K562 (cell line): Measurements from ENCODE around the gene FOXL3. TPM values are rescaled to one million over a fixed set of nuclear protein-coding genes. Genes with fewer than 3 reads are reported as not detected.

Experiments
- ATAC-seq: fragments of 200-7000 bp; cut with Tn5 transposase; 3 replicates; pipeline ENCODE4 v1.9.1; 2020; ENCODE audit warnings: moderate library complexity
- BruUV-seq: library from RNA; stranded (reverse); fragments of 400-500 nt; replicated peaks from 2 replicates; lab custom pipeline; 2021; lab: Mats Ljungman, UMichigan
- CTCF ChIA-PET: fragments of 300-600 bp; formaldehyde crosslinking; extraction: SDS; loops from one replicate; lab custom pipeline; 2021; ENCODE audit warnings: low intra/inter-chr PET ratio; lab: Yijun Ruan, JAX
- POLR2A ChIA-PET: fragments of 300-600, 350-650 bp; sonication (Branson Sonifier 250); formaldehyde crosslinking; extraction: SDS; loops from one replicate; lab custom pipeline; 2021; ENCODE audit warnings: antibody characterized with exemption, inconsistent platforms; lab: Yijun Ruan, JAX
- DNase-seq, 4 experiments: peaks; one replicate each; pipeline versions ENCODE4 v3.0.0 to v3.0.0-alpha.2; 2011 to 2018; ENCODE audit warnings: low spot score in 3 of 4, mixed read lengths in 3 of 4; ENCODE audit errors: extremely low read depth in 1 of 4
- FAIRE-seq: peaks from 2 replicates; lab custom pipeline; 2011; peaks lifted over from hg19 to GRCh38; lab: Jason Lieb, UNC
- H2AFZ ChIP-seq: 2 replicates; pipeline ENCODE4 v1.6.0; 2011; ENCODE audit warnings: low read depth, low read length, control low read depth, inconsistent platforms
- H3K27ac ChIP-seq: fragments of 200-600 bp; 3 replicates; pipeline ENCODE4 v1.8.0; 2011; ENCODE audit warnings: low read depth, mild to moderate bottlenecking, control low read depth, inconsistent platforms, low read length, moderate library complexity, mixed read lengths; ENCODE audit errors: extremely low read depth
- H3K27me3 ChIP-seq, 2 experiments: fragments of 300-600 bp in 1 of 2; 2 replicates in 1 of 2; 3 replicates in 1 of 2; pipeline versions ENCODE4 v1.6.0 to v1.8.0; 2011; ENCODE audit warnings: inconsistent platforms in 2 of 2, low read length in 2 of 2, mild to moderate bottlenecking in 1 of 2, mixed read lengths in 1 of 2, moderate library complexity in 1 of 2; ENCODE audit not compliant: control insufficient read depth in 2 of 2, insufficient read depth in 2 of 2
- H3K36me3 ChIP-seq: fragments of 300-600 bp; 3 replicates; pipeline ENCODE4 v1.8.0; 2011; ENCODE audit warnings: mild to moderate bottlenecking, low read length, inconsistent platforms; ENCODE audit not compliant: control insufficient read depth, insufficient read depth
- H3K4me1 ChIP-seq, 2 experiments: fragments of 200-600 bp in 1 of 2; replicated peaks in 1 of 2; 2 replicates in 1 of 2; 3 replicates in 1 of 2; pipeline versions ENCODE4 v1.5.1 to v1.8.0; 2011; ENCODE audit warnings: inconsistent platforms in 2 of 2, low read length in 2 of 2, mild to moderate bottlenecking in 1 of 2, mixed read lengths in 1 of 2, moderate library complexity in 1 of 2; ENCODE audit not compliant: control insufficient read depth in 2 of 2, insufficient read depth in 2 of 2
- H3K4me2 ChIP-seq: 2 replicates; pipeline ENCODE4 v1.6.1; 2011; ENCODE audit warnings: low read length, control low read depth, inconsistent platforms, mixed read lengths; ENCODE audit not compliant: insufficient read depth
- H3K4me3 ChIP-seq: fragments of 200-600 bp; sonication (generic), shearing (Covaris generic); 2 replicates; pipeline ENCODE4 v1.5.1; 2016; ENCODE audit warnings: control low read depth, inconsistent platforms
- H3K79me2 ChIP-seq: fragments of 200-600 bp; 3 replicates; pipeline ENCODE4 v1.8.0; 2011; ENCODE audit warnings: low read length, inconsistent platforms; ENCODE audit not compliant: control insufficient read depth, insufficient read depth
- H3K9ac ChIP-seq, 2 experiments: 2 replicates each; pipeline versions ENCODE4 v1.6.0 to v1.6.1; 2011; ENCODE audit warnings: low read depth in 2 of 2, low read length in 2 of 2, control low read depth in 1 of 2, inconsistent platforms in 1 of 2, mild to moderate bottlenecking in 1 of 2, mixed read lengths in 1 of 2; ENCODE audit not compliant: insufficient read depth in 1 of 2
- H3K9me1 ChIP-seq: one replicate; pipeline ENCODE4 v1.6.0; 2011; ENCODE audit warnings: inconsistent platforms, mild to moderate bottlenecking, low read length, moderate library complexity; ENCODE audit not compliant: control insufficient read depth, insufficient read depth
- H3K9me3 ChIP-seq: replicated peaks from 2 replicates; pipeline ENCODE4 v1.5.1; 2011; ENCODE audit warnings: low read depth, low read length, inconsistent platforms; ENCODE audit not compliant: control insufficient read depth, insufficient read depth
- H4K20me1 ChIP-seq: replicated peaks from 2 replicates; pipeline ENCODE4 v1.6.1; 2011; ENCODE audit warnings: low read length, inconsistent platforms, mixed read lengths; ENCODE audit not compliant: control insufficient read depth, insufficient read depth
- C11orf30 ChIP-seq: fragments of 450-650 bp; IDR thresholded peaks from 2 replicates; pipeline ENCODE4 v1.6.1; 2016; ENCODE audit warnings: low read depth, mild to moderate bottlenecking
- ELF1 ChIP-seq: fragments of 200-800 bp; sonication (Bioruptor generic); IDR thresholded peaks from 2 replicates; pipeline ENCODE4 v1.6.1; 2016; ENCODE audit warnings: missing genetic modification characterization, missing compliant biosample characterization
- FOXK2 ChIP-seq, 2 experiments: fragments of 450-650 bp; IDR thresholded peaks in 1 of 2; conservative IDR thresholded peaks in 1 of 2; 2 replicates each; pipeline ENCODE4 v1.6.1; 2016; ENCODE audit warnings: low read depth in 2 of 2, mild to moderate bottlenecking in 1 of 2
- HDAC8 ChIP-seq: fragments of 450-650 bp; IDR thresholded peaks from 2 replicates; pipeline ENCODE4 v1.6.1; 2016; ENCODE audit warnings: mild to moderate bottlenecking, missing genetic modification characterization, moderate library complexity, missing compliant biosample characterization
- MEIS2 ChIP-seq: fragments of 450-650 bp; IDR thresholded peaks from 2 replicates; pipeline ENCODE4 v1.6.1; 2014; ENCODE audit warnings: mild to moderate bottlenecking; ENCODE audit not compliant: partially characterized antibody
- ZNF589 ChIP-seq: fragments of 200-800 bp; sonication (Bioruptor generic); IDR thresholded peaks from 2 replicates; pipeline ENCODE4 v1.6.1; 2016; ENCODE audit warnings: low read depth, missing genetic modification characterization, missing compliant biosample characterization
- ZNF668 ChIP-seq: fragments of 250-450 bp; sonication (Bioruptor Pico); IDR thresholded peaks from 2 replicates; pipeline ENCODE4 v1.8.0; 2022; ENCODE audit warnings: mild to moderate bottlenecking, inconsistent platforms
- WGBS: fragments of 100-300 bp; shearing (Covaris generic); methylation state at CpG from one replicate; pipeline ENCODE4 v1.1.6; 2016; ENCODE audit warnings: low coverage, mixed read lengths; ENCODE audit not compliant: insufficient coverage; ENCODE audit errors: missing lambda C conversion rate; 5-methylcytosine and 5-hydroxymethylcytosine counted together
- in situ Hi-C: fragments of 300-500 bp; cut with MboI; formaldehyde crosslinking; loops from 4 replicates; pipeline ENCODE4 v1.15.0; 2018; ENCODE audit warnings: inconsistent platforms, mixed read lengths
- intact Hi-C: fragments of 100-400 bp; cut with micrococcal nuclease; formaldehyde crosslinking; loops from 2 replicates; pipeline ENCODE4 v1.14.2; 2022
- polyA plus RNA-seq, 8 experiments: library from polyadenylated mRNA; depleted of rRNA in 4 of 8; stranded (reverse) in 5 of 8; unstranded in 3 of 8; fragments of >200 nt; fragmentation: Nextera tagmentation in 2 of 8; fragmentation: Illumina TruSeq in 1 of 8; extraction: Ambion mirVana in 2 of 8; extraction: Trizol in 1 of 8; gene quantifications; 2 replicates each; pipeline versions ENCODE4 v1.2.1 to v1.2.3, GENCODE V29; 2011 to 2014; ENCODE audit warnings: inconsistent platforms in 1 of 8, missing spikeins in 1 of 8
- total RNA-seq, 7 experiments: library from RNA; depleted of rRNA in 6 of 7; stranded (reverse); fragments of >200 nt in 6 of 7; fragmentation: Illumina TruSeq in 2 of 7; extraction: Trizol in 2 of 7; gene quantifications; 2 replicates each; pipeline versions ENCODE4 v1.2.1 to v1.2.3, GENCODE V29; 2011 to 2021; ENCODE audit warnings: low replicate concordance in 1 of 7
- TF ChIP-seq, protein P1 (sequence below): fragments of 450-650 bp; IDR thresholded peaks from 2 replicates; pipeline ENCODE4 v1.6.1; 2014; ENCODE audit warnings: low read depth, mild to moderate bottlenecking, moderate library complexity, borderline replicate concordance
- TF ChIP-seq, protein P2 (sequence below): sonication (generic); formaldehyde crosslinking; IDR thresholded peaks from 2 replicates; pipeline ENCODE4 v1.8.0; 2023; ENCODE audit warnings: mild to moderate bottlenecking, missing genetic modification reagents

FOXL3 gene
- total and polyA plus RNA-seq, 9 of the 15 experiments (the other 6 are each of a cell fraction or from before 2014, with no cell fraction given): not detected

DNA sequence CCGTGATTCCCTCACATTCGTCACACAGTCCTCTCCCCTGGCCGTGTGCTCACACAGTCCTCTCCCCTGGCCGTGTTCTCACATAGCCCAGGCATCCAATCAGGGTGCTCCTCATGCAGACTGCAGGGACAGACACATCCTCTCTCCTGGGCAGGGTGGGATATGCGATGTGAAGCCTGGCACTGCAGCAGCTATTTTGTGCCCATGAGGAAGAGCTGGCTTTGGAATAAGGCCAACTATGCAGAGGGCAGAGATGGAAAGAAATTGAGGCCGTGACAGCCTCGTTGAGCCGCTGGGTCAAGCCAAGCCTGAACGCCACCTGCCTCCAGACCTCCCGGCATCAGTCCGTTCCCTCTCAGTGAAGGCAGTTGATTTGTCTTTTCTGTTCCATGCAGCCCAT is 35.8 kb downstream of the FOXL3 start (continued):
- TF ChIP-seq, protein P1, sequence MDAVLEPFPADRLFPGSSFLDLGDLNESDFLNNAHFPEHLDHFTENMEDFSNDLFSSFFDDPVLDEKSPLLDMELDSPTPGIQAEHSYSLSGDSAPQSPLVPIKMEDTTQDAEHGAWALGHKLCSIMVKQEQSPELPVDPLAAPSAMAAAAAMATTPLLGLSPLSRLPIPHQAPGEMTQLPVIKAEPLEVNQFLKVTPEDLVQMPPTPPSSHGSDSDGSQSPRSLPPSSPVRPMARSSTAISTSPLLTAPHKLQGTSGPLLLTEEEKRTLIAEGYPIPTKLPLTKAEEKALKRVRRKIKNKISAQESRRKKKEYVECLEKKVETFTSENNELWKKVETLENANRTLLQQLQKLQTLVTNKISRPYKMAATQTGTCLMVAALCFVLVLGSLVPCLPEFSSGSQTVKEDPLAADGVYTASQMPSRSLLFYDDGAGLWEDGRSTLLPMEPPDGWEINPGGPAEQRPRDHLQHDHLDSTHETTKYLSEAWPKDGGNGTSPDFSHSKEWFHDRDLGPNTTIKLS: no peak
- TF ChIP-seq FOXK2 (conservative IDR thresholded peaks at IDR 0.05 in 1 of 2, IDR thresholded peaks at IDR 0.05 in 1 of 2; ENCODE audit: low read depth in 2 of 2): no peak
- no peak for TF ChIP-seq ELF1 (tag)
- no peak for TF ChIP-seq ZNF668 (CRISPR knock-in tag)
- TF ChIP-seq ZNF589 (CRISPR knock-in tag): no peak
- TF ChIP-seq, protein P2, sequence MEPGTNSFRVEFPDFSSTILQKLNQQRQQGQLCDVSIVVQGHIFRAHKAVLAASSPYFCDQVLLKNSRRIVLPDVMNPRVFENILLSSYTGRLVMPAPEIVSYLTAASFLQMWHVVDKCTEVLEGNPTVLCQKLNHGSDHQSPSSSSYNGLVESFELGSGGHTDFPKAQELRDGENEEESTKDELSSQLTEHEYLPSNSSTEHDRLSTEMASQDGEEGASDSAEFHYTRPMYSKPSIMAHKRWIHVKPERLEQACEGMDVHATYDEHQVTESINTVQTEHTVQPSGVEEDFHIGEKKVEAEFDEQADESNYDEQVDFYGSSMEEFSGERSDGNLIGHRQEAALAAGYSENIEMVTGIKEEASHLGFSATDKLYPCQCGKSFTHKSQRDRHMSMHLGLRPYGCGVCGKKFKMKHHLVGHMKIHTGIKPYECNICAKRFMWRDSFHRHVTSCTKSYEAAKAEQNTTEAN (CRISPR knock-in tag): no peak

DNA sequence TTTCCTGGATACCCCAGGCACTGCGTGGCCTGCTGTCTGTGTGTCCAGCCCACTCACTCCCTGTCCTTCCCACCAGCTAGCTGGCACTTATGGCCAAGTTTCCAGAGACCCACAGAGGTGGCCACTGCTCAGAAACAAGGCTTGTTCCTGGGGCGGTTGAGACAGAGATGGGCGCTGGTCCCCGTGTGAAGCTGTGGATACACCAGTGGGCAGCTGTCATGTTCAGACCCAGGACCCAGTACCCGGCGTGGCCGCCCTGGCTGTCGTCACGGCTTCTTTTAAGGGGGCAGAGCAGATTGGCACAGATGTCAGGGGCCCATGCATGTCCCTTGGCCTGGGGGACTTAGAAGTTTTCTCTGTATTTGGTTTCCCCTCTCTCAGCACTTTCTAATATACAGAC is 36.3 kb downstream of the FOXL3 start:
- Histone ChIP-seq H3K9me3 (peaks cover 3% of the 10 kb centered on the region; the same call in 1 of the 2 replicates), H3K4me3 (no peak overlapping the region), H3K4me1 (peaks cover 0 to 15% of the 10 kb centered on the region in 2 experiments; a peak in 2 of 5 replicates), H3K27me3 (peaks cover 57 to 77% of the 10 kb centered on the region in 2 experiments), H4K20me1 (no peaks in the 10 kb centered on the region; the same call in 1 of the 2 replicates), H3K9ac (no peak overlapping the region), H3K4me2 (no peak overlapping the region), H3K36me3 (no peaks in the 10 kb centered on the region), H3K9me1 (no peaks in the 10 kb centered on the region), H2AFZ (no peak overlapping the region), H3K79me2 (no peaks in the 10 kb centered on the region), H3K27ac (no peak overlapping the region)
- DNase-seq (no peak), ATAC-seq (no peak)
- POLR2A ChIA-PET: no interaction called here
- in situ Hi-C loops (no loop called here), intact Hi-C loops (loop anchor here (10.0 kb wide), 1 partner anchor 849 kb away; no protein-coding TSS in a partner anchor)
- 1% methylated on average over 9 of the region's 9 CpGs for WGBS
- TF ChIP-seq MEIS2 (no peak), HDAC8 (tag) (no peak), C11orf30 (no peak)
- TF ChIP-seq, all 486 proteins: peak for 0
- CTCF ChIA-PET: no interaction called here
- FAIRE-seq: no peak
- BruUV-seq: no TSS peak
